Astrocyte of the spinal cord (primary cell): ENCODE results near the gene FBXL4.

Experiments
- DNase-seq: peaks from one replicate; pipeline ENCODE4 v3.0.0; 2011; ENCODE audit warnings: low read depth, low spot score
- H3K4me3 ChIP-seq: 2 replicates; pipeline ENCODE4 v1.5.1; 2011; ENCODE audit warnings: low read depth, mild to moderate bottlenecking, low read length, moderate library complexity
- CTCF ChIP-seq: IDR thresholded peaks from 2 replicates; pipeline ENCODE4 v1.5.1; 2012; ENCODE audit warnings: low read depth, mild to moderate bottlenecking, low read length, inconsistent platforms
- in situ Hi-C: cut with HindIII; loops from 2 replicates; pipeline ENCODE4 v1.10.0; 2017; ENCODE audit warnings: low sequenced_read_pairs

The FBXL4 gene

GRCh38 chr6:98843271-98844243 is 104.2 kb downstream of the FBXL4 start:
- in situ Hi-C loops: no loop called here
- TF ChIP-seq CTCF: no peak
- H3K4me3 ChIP-seq: no peak overlapping the region

DNA sequence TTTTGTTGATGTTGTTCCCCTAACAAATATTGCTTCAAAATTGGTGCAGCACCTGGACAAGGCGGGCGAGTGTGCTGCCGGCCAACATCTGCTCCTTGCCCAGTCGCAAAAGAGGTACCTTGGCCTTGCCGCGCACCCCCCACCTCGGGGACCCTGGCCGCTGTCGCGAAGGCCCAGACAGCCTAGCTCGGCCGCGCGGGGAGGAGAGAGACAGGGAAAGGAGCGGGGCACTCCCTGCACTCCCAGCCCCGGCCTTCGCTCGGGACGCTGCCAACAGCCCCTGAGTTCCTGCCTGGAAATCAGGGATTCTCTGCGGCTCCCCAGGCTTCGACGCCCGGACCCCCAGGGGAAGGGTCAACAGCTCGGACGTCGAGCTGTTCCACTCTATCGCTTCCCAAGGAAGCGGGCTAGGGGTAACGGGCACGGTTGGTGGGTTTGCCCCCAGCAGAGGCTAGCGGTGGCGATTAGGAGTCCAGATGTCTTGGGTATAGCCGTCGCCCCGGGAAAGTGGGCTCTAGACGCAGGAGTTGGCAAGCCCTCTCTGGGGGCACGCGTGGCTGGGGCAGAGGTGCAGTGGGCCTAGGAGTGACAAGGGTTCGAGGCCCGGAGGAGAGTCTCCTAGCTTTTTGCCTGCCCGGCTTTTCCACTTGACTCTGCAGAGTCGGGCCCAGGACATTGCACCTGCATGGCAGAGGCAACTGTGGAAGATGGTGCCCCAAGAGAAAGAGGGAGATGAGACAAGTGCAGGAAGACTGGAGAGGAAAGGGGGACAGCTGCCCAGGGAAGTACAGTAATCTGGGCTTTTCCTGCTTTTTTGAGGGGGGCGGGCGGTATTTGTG is 105.2 kb downstream of the FBXL4 start:
- no peak for TF ChIP-seq CTCF
- no peak overlapping the region for H3K4me3 ChIP-seq
- DNase-seq: no peak
- in situ Hi-C loops: no loop called here

More at GRCh38 chr6:98843271-98844243, 104.2 kb downstream of the FBXL4 start:
- DNase-seq: no peak

GRCh38 chr6:98841621-98842341 is 106.0 kb downstream of the FBXL4 start:
- in situ Hi-C loops: no loop called here
- no peak for DNase-seq
- H3K4me3 ChIP-seq: no peak overlapping the region
- TF ChIP-seq CTCF: no peak

DNA sequence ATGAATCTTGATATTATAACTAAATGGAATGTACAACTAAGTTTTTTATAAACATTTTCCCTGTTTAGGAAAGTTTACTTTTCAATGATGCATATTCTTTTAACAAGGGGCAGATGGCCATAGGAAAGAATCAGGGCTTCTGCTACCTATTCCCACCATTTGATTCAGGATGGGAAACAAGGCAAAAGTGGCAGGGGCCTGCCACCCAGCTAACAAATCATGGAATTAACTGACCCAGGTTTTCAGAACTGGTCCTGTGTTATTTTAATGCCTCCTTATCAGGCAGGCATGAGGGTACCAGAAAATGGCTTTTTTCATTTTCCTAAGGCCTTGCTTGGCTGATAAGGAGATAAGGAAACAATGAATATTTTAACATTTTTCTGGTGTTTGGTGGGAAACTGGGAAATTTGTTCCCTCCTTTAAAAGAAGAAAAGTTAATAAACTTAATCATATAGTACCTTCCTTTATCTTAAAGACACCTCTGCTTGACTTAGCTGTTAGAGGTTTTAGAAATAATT is 106.7 kb downstream of the FBXL4 start:
- in situ Hi-C loops: no loop called here

DNA sequence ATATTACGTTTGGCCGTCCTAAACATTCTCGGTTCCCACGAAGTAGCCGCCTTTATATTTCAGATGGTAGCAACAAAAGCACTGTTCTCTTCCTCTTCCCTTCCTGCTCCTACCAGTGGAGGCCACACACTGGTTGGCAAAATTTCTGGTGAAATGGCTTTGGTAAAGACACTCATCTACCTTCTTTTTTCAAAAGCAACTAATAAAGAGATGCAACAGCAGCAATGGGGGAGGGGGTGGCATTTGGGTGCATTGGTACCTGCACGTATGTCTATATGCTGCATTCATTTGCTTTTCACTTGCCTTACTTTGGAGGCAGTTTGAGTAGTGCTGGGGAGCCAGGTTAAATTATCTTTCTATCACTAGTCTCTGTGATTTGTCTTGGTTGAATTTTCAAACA is 107.4 kb downstream of the FBXL4 start:
- no peak for DNase-seq

More for the DNA sequence above, 106.7 kb downstream of the FBXL4 start:
- TF ChIP-seq CTCF: no peak
- DNase-seq: no peak
- no peak overlapping the region for H3K4me3 ChIP-seq

More for the DNA sequence above, 107.4 kb downstream of the FBXL4 start:
- TF ChIP-seq CTCF: no peak
- in situ Hi-C loops: no loop called here
- H3K4me3 ChIP-seq: no peak overlapping the region
